ENCODE results near the gene MUC5B. TPM values are rescaled to one million over a fixed set of nuclear protein-coding genes. Genes with fewer than 3 reads are reported as not detected.
"Not testable (repeated sequence)": the region's sequence is repeated elsewhere in the genome, so short reads cannot be mapped to it uniquely, and the experiment has no call there.

The MUC5B gene
- total and polyA plus RNA-seq, 9 donors: 0.01 to 0.33 (median 0.04) TPM; not detected in 2

GRCh38 chr11:1215826-1216225 lies 7.0 kb upstream of the MUC5B start:
- H3K36me3 ChIP-seq (ENCODE audit: control insufficient read depth, insufficient read depth, low read length); DNase-seq; H3K4me3 ChIP-seq (ENCODE audit: low read length); H3K27ac ChIP-seq (ENCODE audit: low read length); H3K9me3 ChIP-seq (replicated peaks; ENCODE audit: control insufficient read depth, low read depth, low read length); H3K4me1 ChIP-seq (ENCODE audit: control insufficient read depth, insufficient read depth, low read length); H3K27me3 ChIP-seq (ENCODE audit: control insufficient read depth, insufficient read depth, low read length): not testable (repeated sequence)
- WGBS (ENCODE audit: insufficient coverage): 75% methylated on average over 6 of the region's 8 CpGs

DNA sequence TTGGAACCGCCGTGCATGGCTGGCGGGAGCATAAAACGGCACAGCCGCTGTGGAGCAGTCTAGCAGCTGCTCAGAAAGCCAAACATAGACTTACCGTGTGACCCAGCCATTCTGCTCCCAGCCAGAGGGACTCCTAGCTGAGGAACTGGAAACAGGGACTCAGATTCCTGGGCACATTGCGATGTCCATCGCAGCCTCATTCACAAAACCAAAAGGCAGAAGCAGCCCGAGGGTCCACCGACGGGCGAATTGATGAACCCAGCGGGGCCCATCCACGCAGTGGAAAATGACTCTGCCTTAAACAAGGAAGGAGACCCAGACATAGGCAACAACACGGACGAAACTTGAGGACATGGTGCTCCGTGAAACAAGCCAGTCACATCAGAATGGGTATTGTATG lies 5.7 kb upstream of the MUC5B start:
- Histone ChIP-seq H3K36me3 (ENCODE audit: control insufficient read depth, insufficient read depth, low read length) (no peaks in the 10 kb centered on the region), H3K9me3 (replicated peaks; ENCODE audit: control insufficient read depth, low read depth, low read length) (no peaks in the 10 kb centered on the region)
- 90% methylated on average over 17 of the region's 17 CpGs for WGBS (ENCODE audit: insufficient coverage)

GRCh38 chr11:1218256-1218787 lies 4.5 kb upstream of the MUC5B start:
- Histone ChIP-seq H3K4me1 (ENCODE audit: control insufficient read depth, insufficient read depth, low read length) (no peaks in the 10 kb centered on the region), H3K27me3 (ENCODE audit: control insufficient read depth, insufficient read depth, low read length) (peaks cover 8% of the 10 kb centered on the region), H3K9me3 (replicated peaks; ENCODE audit: control insufficient read depth, low read depth, low read length) (no peaks in the 10 kb centered on the region), H3K27ac (ENCODE audit: low read length) (no peak overlapping the region), H3K36me3 (ENCODE audit: control insufficient read depth, insufficient read depth, low read length) (no peaks in the 10 kb centered on the region), H3K4me3 (ENCODE audit: low read length) (no peak overlapping the region)
- no peak for DNase-seq
- 84% methylated on average over 8 of the region's 15 CpGs for WGBS (ENCODE audit: insufficient coverage)

More for the DNA sequence above, 5.7 kb upstream of the MUC5B start:
- no peaks in the 10 kb centered on the region for H3K4me1 ChIP-seq (ENCODE audit: control insufficient read depth, insufficient read depth, low read length)
- H3K4me3 ChIP-seq (ENCODE audit: low read length): no peak overlapping the region
- peaks cover 8% of the 10 kb centered on the region for H3K27me3 ChIP-seq (ENCODE audit: control insufficient read depth, insufficient read depth, low read length)
- DNase-seq: no peak
- H3K27ac ChIP-seq (ENCODE audit: low read length): no peak overlapping the region

DNA sequence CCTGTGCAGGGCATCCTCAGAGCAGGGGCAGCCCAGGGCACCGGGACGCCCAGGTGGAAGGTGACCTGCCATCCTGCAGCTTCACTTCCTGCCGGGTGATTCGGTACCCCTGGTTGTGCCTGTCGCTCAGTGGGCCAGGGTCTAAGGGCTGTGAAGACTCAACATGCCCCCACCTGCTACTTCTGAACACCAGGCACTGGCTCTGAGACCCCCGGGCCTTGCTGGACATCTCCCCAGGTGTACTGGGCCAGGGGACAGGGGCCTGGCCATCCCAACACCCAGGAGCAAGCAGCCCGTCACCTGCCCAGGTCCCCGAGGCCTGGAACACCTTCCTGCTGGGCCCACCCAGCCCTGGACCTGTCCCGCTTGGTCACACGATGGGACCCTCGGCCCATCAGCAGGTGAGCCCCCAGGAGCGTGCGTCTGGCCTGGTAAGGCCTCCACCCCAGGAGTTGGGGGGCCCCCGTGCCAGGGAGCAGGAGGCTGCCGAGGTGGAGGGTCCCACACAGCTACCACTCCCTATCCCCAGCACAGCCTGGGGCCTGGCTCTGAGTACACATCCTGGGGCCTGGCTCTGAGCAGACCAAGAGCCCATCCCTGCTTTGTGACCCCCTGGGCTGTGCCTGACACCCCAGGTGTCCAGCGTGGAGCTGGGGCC lies 3.9 kb upstream of the MUC5B start:
- peaks cover 8% of the 10 kb centered on the region for H3K27me3 ChIP-seq (ENCODE audit: control insufficient read depth, insufficient read depth, low read length)
- WGBS (ENCODE audit: insufficient coverage): 83% methylated on average over 14 of the region's 16 CpGs

DNA sequence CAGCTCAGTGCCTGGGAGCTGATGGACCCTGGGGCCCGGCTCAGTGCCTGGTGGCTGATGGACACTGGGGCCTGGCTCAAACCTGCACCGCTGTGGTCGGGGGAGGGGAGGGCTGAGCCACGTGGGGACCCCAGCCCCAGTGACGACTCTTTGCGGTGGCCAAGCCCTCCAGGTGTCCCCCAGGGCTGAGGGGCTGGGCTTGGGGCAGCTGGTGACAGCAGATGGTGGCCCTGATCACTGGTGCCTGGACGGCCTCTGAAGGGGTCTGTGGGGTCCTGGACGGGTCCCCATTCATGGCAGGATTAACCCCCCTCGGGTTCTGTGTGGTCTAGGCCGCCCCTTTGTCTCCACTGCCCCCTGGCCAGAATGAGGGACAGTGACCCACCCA lies 3.4 kb upstream of the MUC5B start:
- DNase-seq: no peak
- Histone ChIP-seq H3K4me1 (ENCODE audit: control insufficient read depth, insufficient read depth, low read length) (no peaks in the 10 kb centered on the region), H3K4me3 (ENCODE audit: low read length) (no peak overlapping the region), H3K9me3 (replicated peaks; ENCODE audit: control insufficient read depth, low read depth, low read length) (no peaks in the 10 kb centered on the region), H3K36me3 (ENCODE audit: control insufficient read depth, insufficient read depth, low read length) (no peaks in the 10 kb centered on the region), H3K27ac (ENCODE audit: low read length) (no peak overlapping the region), H3K27me3 (ENCODE audit: control insufficient read depth, insufficient read depth, low read length) (peaks cover 8% of the 10 kb centered on the region)
- WGBS (ENCODE audit: insufficient coverage): 55% methylated on average over 10 of the region's 10 CpGs

More for the DNA sequence above, 3.9 kb upstream of the MUC5B start:
- Histone ChIP-seq H3K9me3 (replicated peaks; ENCODE audit: control insufficient read depth, low read depth, low read length) (no peaks in the 10 kb centered on the region), H3K36me3 (ENCODE audit: control insufficient read depth, insufficient read depth, low read length) (no peaks in the 10 kb centered on the region), H3K27ac (ENCODE audit: low read length) (no peak overlapping the region), H3K4me3 (ENCODE audit: low read length) (no peak overlapping the region), H3K4me1 (ENCODE audit: control insufficient read depth, insufficient read depth, low read length) (no peaks in the 10 kb centered on the region)
- no peak for DNase-seq

- Histone ChIP-seq H3K4me3 (ENCODE audit: low read length) (no peak overlapping the region), H3K27me3 (ENCODE audit: control insufficient read depth, insufficient read depth, low read length) (peaks cover 10% of the 10 kb centered on the region), H3K27ac (ENCODE audit: low read length) (no peak overlapping the region), H3K9me3 (replicated peaks; ENCODE audit: control insufficient read depth, low read depth, low read length) (no peaks in the 10 kb centered on the region), H3K36me3 (ENCODE audit: control insufficient read depth, insufficient read depth, low read length) (no peaks in the 10 kb centered on the region), H3K4me1 (ENCODE audit: control insufficient read depth, insufficient read depth, low read length) (no peaks in the 10 kb centered on the region)
- 72% methylated on average over 41 of the region's 48 CpGs for WGBS (ENCODE audit: insufficient coverage)
- no peak for DNase-seq
Observed at GRCh38 chr11:1219834-1220815, 2.7 kb upstream of the MUC5B start.

- peaks cover 10% of the 10 kb centered on the region for H3K27me3 ChIP-seq (ENCODE audit: control insufficient read depth, insufficient read depth, low read length)
Observed at GRCh38 chr11:1220941-1221721, 1.7 kb upstream of the MUC5B start.

GRCh38 chr11:1221848-1222311 lies 986 bp upstream of the MUC5B start:
- Histone ChIP-seq H3K4me1 (ENCODE audit: control insufficient read depth, insufficient read depth, low read length) (no peaks in the 10 kb centered on the region), H3K4me3 (ENCODE audit: low read length) (no peak overlapping the region), H3K9me3 (replicated peaks; ENCODE audit: control insufficient read depth, low read depth, low read length) (no peaks in the 10 kb centered on the region), H3K36me3 (ENCODE audit: control insufficient read depth, insufficient read depth, low read length) (no peaks in the 10 kb centered on the region), H3K27me3 (ENCODE audit: control insufficient read depth, insufficient read depth, low read length) (peaks cover 10% of the 10 kb centered on the region), H3K27ac (ENCODE audit: low read length) (no peak overlapping the region)
- no peak for DNase-seq
- WGBS (ENCODE audit: insufficient coverage): 75% methylated on average over 20 of the region's 23 CpGs

More at GRCh38 chr11:1220941-1221721, 1.7 kb upstream of the MUC5B start:
- H3K4me3 ChIP-seq (ENCODE audit: low read length): no peak overlapping the region
- H3K4me1 ChIP-seq (ENCODE audit: control insufficient read depth, insufficient read depth, low read length): no peaks in the 10 kb centered on the region
- no peaks in the 10 kb centered on the region for H3K36me3 ChIP-seq (ENCODE audit: control insufficient read depth, insufficient read depth, low read length)
- H3K9me3 ChIP-seq (replicated peaks; ENCODE audit: control insufficient read depth, low read depth, low read length): no peaks in the 10 kb centered on the region
- WGBS (ENCODE audit: insufficient coverage): 51% methylated on average over 23 of the region's 28 CpGs
- H3K27ac ChIP-seq (ENCODE audit: low read length): no peak overlapping the region
- no peak for DNase-seq

- Histone ChIP-seq H3K9me3 (replicated peaks; ENCODE audit: control insufficient read depth, low read depth, low read length) (no peaks in the 10 kb centered on the region), H3K27ac (ENCODE audit: low read length) (no peak overlapping the region), H3K27me3 (ENCODE audit: control insufficient read depth, insufficient read depth, low read length) (peaks cover 10% of the 10 kb centered on the region), H3K4me3 (ENCODE audit: low read length) (no peak overlapping the region), H3K4me1 (ENCODE audit: control insufficient read depth, insufficient read depth, low read length) (no peaks in the 10 kb centered on the region), H3K36me3 (ENCODE audit: control insufficient read depth, insufficient read depth, low read length) (no peaks in the 10 kb centered on the region)
- no peak for DNase-seq
- WGBS (ENCODE audit: insufficient coverage): 56% methylated on average over 21 of the region's 22 CpGs
Observed at GRCh38 chr11:1223346-1224110, 662 bp downstream of the MUC5B start.

Data from muscle of leg (tissue), 11 donors.